CD14-positive monocyte (primary cell): ENCODE measurements around the gene UROC1. TPM values are rescaled to one million over a fixed set of nuclear protein-coding genes. Genes with fewer than 3 reads are reported as not detected.

Experiments
- DNase-seq, 3 donors: peaks; one replicate each; pipeline ENCODE4 v3.0.0-alpha.2; 2011 to 2022
- H2AFZ ChIP-seq: 2 replicates; pipeline ENCODE4 v1.6.0; 2012; ENCODE audit warnings: mild to moderate bottlenecking, low read depth, low read length, inconsistent platforms; ENCODE audit not compliant: insufficient read depth, poor library complexity, severe bottlenecking
- H3K27ac ChIP-seq, 2 donors: 1 replicate in 1 of 2; 2 replicates in 1 of 2; pipeline ENCODE4 v1.5.1; 2012 to 2013; ENCODE audit warnings: low read length in 2 of 2, control low read depth in 1 of 2, inconsistent platforms in 1 of 2, low read depth in 1 of 2, mild to moderate bottlenecking in 1 of 2
- H3K27me3 ChIP-seq, 2 donors: one replicate each; pipeline versions ENCODE4 v1.6.0 to v1.6.1; 2011 to 2013; ENCODE audit warnings: low read length in 2 of 2; ENCODE audit not compliant: control insufficient read depth in 2 of 2, insufficient read depth in 2 of 2
- H3K36me3 ChIP-seq, 2 donors: replicated peaks in 1 of 2; 1 replicate in 1 of 2; 2 replicates in 1 of 2; pipeline versions ENCODE4 v1.5.1 to v1.6.1; 2012 to 2013; ENCODE audit warnings: low read length in 2 of 2, control low read depth in 1 of 2, inconsistent platforms in 1 of 2, mild to moderate bottlenecking in 1 of 2; ENCODE audit not compliant: insufficient read depth in 2 of 2, control insufficient read depth in 1 of 2
- H3K4me1 ChIP-seq, 2 donors: 1 replicate in 1 of 2; 2 replicates in 1 of 2; pipeline versions ENCODE4 v1.5.1 to v1.6.1; 2012 to 2013; ENCODE audit warnings: low read length in 2 of 2, control low read depth in 1 of 2, inconsistent platforms in 1 of 2, mild to moderate bottlenecking in 1 of 2, moderate library complexity in 1 of 2; ENCODE audit not compliant: insufficient read depth in 2 of 2, control insufficient read depth in 1 of 2
- H3K4me2 ChIP-seq: replicated peaks from 2 replicates; pipeline ENCODE3; 2012; ENCODE audit warnings: low read length, moderate library complexity, mild to moderate bottlenecking; ENCODE audit not compliant: poor library complexity, severe bottlenecking; ENCODE audit errors: extremely low read depth
- H3K4me3 ChIP-seq, 3 experiments: fragments of 200-600 bp in 1 of 3; sonication (generic) in 1 of 3; replicated peaks in 1 of 3; 1 replicate in 2 of 3; 2 replicates in 1 of 3; pipeline ENCODE4 v1.5.1; 2011 to 2013; ENCODE audit warnings: low read length in 3 of 3, mild to moderate bottlenecking in 3 of 3, control low read depth in 2 of 3, low read depth in 2 of 3, inconsistent platforms in 1 of 3, moderate library complexity in 1 of 3
- H3K79me2 ChIP-seq: 2 replicates; pipeline ENCODE4 v1.6.0; 2012; ENCODE audit warnings: mild to moderate bottlenecking, control low read depth, inconsistent platforms, low read length, moderate library complexity; ENCODE audit not compliant: insufficient read depth
- H3K9ac ChIP-seq: 2 replicates; pipeline ENCODE4 v1.6.0; 2017; ENCODE audit warnings: low read length, mild to moderate bottlenecking; ENCODE audit not compliant: insufficient read depth, poor library complexity, severe bottlenecking
- H3K9me3 ChIP-seq, 2 donors: replicated peaks in 1 of 2; 1 replicate in 1 of 2; 2 replicates in 1 of 2; pipeline versions ENCODE4 v1.5.1 to v1.6.1; 2012 to 2013; ENCODE audit warnings: low read length in 2 of 2, control low read depth in 1 of 2; ENCODE audit not compliant: control insufficient read depth in 1 of 2, insufficient read depth in 1 of 2
- H4K20me1 ChIP-seq: 2 replicates; pipeline ENCODE4 v1.6.0; 2012; ENCODE audit warnings: mild to moderate bottlenecking, low read length, control low read depth, moderate library complexity; ENCODE audit not compliant: insufficient read depth
- H3K27ac Mint-ChIP-seq, 7 donors: one replicate each; pipeline ENCODE4 v1.8.0; 2020; ENCODE audit warnings: mild to moderate bottlenecking in 7 of 7, mixed read lengths in 7 of 7, moderate library complexity in 6 of 7, inconsistent platforms in 2 of 7
- H3K27me3 Mint-ChIP-seq, 3 donors: one replicate each; pipeline ENCODE4 v1.8.0; 2021 to 2022; ENCODE audit warnings: low read depth in 3 of 3, mild to moderate bottlenecking in 3 of 3, mixed read lengths in 3 of 3, moderate library complexity in 3 of 3, inconsistent platforms in 1 of 3
- H3K36me3 Mint-ChIP-seq, 2 donors: one replicate each; pipeline ENCODE4 v1.8.0; 2020; ENCODE audit warnings: mixed read lengths in 2 of 2, inconsistent platforms in 1 of 2, mild to moderate bottlenecking in 1 of 2
- H3K4me1 Mint-ChIP-seq: one replicate; pipeline ENCODE4 v1.8.0; 2020; ENCODE audit warnings: mild to moderate bottlenecking, mixed read lengths
- H3K4me3 Mint-ChIP-seq, 2 donors: one replicate each; pipeline ENCODE4 v1.8.0; 2020; ENCODE audit warnings: mild to moderate bottlenecking in 2 of 2, mixed read lengths in 2 of 2, moderate library complexity in 1 of 2
- H3K9me3 Mint-ChIP-seq, 7 donors: one replicate each; pipeline ENCODE4 v1.8.0; 2020 to 2022; ENCODE audit warnings: mixed read lengths in 7 of 7, mild to moderate bottlenecking in 6 of 7, moderate library complexity in 6 of 7, inconsistent platforms in 2 of 7
- CTCF ChIP-seq: fragments of 200-600 bp; IDR thresholded peaks from one replicate; pipeline ENCODE4 v1.8.0; 2022; ENCODE audit warnings: antibody characterized with exemption, mild to moderate bottlenecking
- WGBS: methylation state at CpG from one replicate; pipeline ENCODE4 v1.1.5; 2013; ENCODE audit warnings: missing lambda C conversion rate; ENCODE audit not compliant: insufficient coverage; 5-methylcytosine and 5-hydroxymethylcytosine counted together
- intact Hi-C, 2 donors: fragments of 100-400 bp; cut with micrococcal nuclease; formaldehyde crosslinking; loops; one replicate each; pipeline versions ENCODE4 v1.15.0 to v1.15.1; 2023
- polyA plus RNA-seq, 3 donors: library from polyadenylated mRNA; depleted of rRNA in 1 of 3; unstranded in 2 of 3; stranded (reverse) in 1 of 3; fragments of 300-500 nt in 2 of 3; fragments of >200 nt in 1 of 3; fragmentation: Illumina TruSeq in 2 of 3; gene quantifications; 1 replicate in 2 of 3; 2 replicates in 1 of 3; pipeline ENCODE4 v1.2.3, GENCODE V29; 2012 to 2021

UROC1 gene
- polyA plus RNA-seq, 3 donors = not detected

GRCh38 chr3:126477061-126477380 is 40.6 kb downstream of the UROC1 start:
- peaks cover 25% of the 10 kb centered on the region for H3K79me2 ChIP-seq
- no peaks in the 10 kb centered on the region for H3K36me3 ChIP-seq
- H3K4me2 ChIP-seq = no peak overlapping the region
- no peaks in the 10 kb centered on the region for H3K27me3 ChIP-seq
- no peak overlapping the region for H3K27ac ChIP-seq
- TF ChIP-seq CTCF = no peak
- DNase-seq = no peak
- Mint-ChIP-seq H3K9me3 (peaks cover 0 to 2% (median 0%) of the 10 kb centered on the region in 7 donors), H3K36me3 (peaks cover 0 to 3% of the 10 kb centered on the region in 2 donors), H3K27me3 (no peaks in the 10 kb centered on the region), H3K4me3 (peak overlapping the region in 1 of 2 donors; percentile 59), H3K27ac (peak overlapping the region in 2 of 7 donors; percentile 15 to 63), H3K4me1 (peaks cover 34% of the 10 kb centered on the region)
- intact Hi-C loops = loop anchor here (10.0 kb wide), 2 partner anchors 122 to 562 kb away; partner anchors contain the start of gene KLF15 (in 1 of the 2)
- 96% methylated on average over 4 of the region's 4 CpGs for WGBS
- no peak overlapping the region for H2AFZ ChIP-seq
- no peak overlapping the region for H3K4me3 ChIP-seq
- peaks cover 32 to 38% of the 10 kb centered on the region in 2 donors for H3K4me1 ChIP-seq
- peaks cover 23% of the 10 kb centered on the region for H4K20me1 ChIP-seq
- H3K9me3 ChIP-seq = no peaks in the 10 kb centered on the region
- H3K9ac ChIP-seq = no peak overlapping the region

DNA sequence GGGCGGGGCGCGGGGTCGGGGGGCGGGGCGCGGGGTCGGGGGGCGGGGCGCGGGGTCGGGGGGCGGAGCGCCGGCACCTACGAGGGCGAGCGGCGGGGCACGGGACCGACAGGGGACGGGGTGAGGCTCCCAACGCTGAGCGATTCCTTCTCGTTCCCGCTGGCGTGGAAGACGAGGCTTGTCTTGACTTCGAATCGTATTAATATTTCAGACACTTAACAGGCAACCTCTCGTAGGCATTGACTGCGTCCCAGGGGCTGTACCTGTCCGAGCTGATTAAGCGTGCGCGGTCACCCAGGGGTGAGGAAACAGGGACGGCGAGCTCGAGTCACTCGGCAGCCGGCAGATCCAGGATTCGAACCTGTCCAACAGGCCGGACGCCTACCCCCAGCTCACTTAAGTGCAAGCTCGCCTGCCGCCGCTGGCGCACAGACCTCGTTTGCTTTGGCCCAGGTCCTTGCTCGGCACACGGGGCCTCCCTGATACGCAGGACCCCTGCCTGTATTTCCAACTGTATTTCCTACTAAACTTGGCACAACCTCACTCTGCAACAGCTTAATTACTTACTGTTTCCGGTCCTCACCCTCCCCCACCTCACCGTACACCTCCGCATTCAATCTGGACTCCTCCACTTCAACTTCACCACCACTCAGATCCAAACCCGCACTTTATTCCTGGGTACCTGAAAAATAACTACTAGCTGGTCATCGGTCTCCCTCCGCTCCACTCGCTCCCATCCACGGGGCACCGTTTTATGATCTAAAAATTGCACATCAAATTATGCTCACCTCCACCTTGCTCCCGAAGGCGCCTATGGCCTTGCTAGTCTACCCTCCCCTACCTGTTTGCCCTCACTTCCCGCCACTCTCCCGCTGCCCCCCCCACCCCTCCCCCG is 41.2 kb downstream of the UROC1 start:
- 17% methylated on average over 55 of the region's 66 CpGs for WGBS
- Histone ChIP-seq H3K27me3 (no peaks in the 10 kb centered on the region), H3K79me2 (peaks cover 31% of the 10 kb centered on the region), H3K4me1 (peaks cover 38 to 44% of the 10 kb centered on the region in 2 donors), H2AFZ (peak overlapping the region; percentile 98), H3K4me3 (peak overlapping the region; percentile 57 to 84 (median 61)), H4K20me1 (peaks cover 29% of the 10 kb centered on the region), H3K4me2 (peak overlapping the region; percentile 97), H3K36me3 (peaks cover under 1 to 2% of the 10 kb centered on the region in 2 donors), H3K9ac (peak overlapping the region; percentile 72), H3K9me3 (no peaks in the 10 kb centered on the region), H3K27ac (peak overlapping the region; percentile 60 to 86)
- H3K36me3 Mint-ChIP-seq = peaks cover under 1 to 5% of the 10 kb centered on the region in 2 donors
- DNase-seq = no peak
- no peaks in the 10 kb centered on the region for H3K9me3 Mint-ChIP-seq
- peak overlapping the region; percentile 87 to 94 (median 91) for H3K27ac Mint-ChIP-seq
- no peaks in the 10 kb centered on the region for H3K27me3 Mint-ChIP-seq
- no peak for TF ChIP-seq CTCF
- H3K4me3 Mint-ChIP-seq = peak overlapping the region; percentile 85 to 92
- intact Hi-C loops = loop anchor here (10.0 kb wide), 2 partner anchors 122 to 562 kb away; partner anchors contain the start of gene KLF15 (in 1 of the 2)
- H3K4me1 Mint-ChIP-seq = peaks cover 37% of the 10 kb centered on the region
